Medulla oblongata (tissue), 1 donor: Measurements from ENCODE around the gene UEVLD.

Experiments
- DNase-seq: peaks from one replicate; pipeline ENCODE4 v3.0.0-alpha.2; 2015; ENCODE audit errors: extremely low spot score

UEVLD gene

DNA sequence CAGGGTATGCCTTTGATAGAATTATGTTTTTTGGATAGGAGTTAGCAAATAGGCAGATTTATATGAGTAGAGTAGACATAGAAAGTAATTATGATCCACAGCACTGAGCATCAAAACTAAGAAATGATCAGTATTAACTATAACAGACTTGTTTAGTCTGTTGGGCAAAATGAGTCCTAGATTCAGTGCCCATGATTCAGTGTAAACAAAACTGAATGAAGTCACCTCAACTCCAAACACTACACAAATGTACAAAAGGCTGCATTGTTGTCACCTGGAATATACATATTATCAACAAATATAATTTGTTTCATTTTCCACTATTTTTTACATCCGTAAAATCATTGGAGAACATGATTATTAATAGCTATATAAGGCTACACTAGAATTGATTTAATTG is 6.7 kb downstream of the UEVLD start:
- DNase-seq: no peak

DNA sequence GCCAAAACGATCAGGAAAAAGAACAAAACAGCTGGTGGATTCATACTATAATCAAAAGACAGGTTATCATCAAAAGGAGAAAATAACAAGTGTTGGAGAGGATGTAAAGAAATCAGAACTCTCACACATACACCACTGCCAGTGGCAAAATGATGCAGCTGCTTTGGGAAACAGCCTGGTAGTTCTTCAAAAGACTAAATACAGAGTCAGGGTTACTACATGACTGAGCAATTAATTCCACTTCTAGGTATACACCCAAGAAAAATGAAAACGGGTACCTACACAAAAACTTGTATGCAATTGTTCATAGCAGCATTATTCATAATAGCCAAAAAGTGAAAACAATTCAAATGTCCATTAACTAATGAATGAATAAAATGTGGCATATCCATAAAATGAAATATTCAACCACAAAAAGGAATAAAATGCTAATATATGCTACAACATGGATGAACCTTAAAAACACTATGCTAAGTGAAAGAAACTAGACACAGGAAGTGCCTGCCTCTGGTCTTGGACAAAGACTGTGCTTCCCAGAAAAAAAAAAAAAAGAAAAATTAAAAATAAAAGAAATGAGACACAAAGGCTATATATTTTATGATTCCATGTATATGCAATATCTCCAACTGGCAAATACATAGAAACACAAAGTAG is 8.3 kb downstream of the UEVLD start:
- no peak for DNase-seq

DNA sequence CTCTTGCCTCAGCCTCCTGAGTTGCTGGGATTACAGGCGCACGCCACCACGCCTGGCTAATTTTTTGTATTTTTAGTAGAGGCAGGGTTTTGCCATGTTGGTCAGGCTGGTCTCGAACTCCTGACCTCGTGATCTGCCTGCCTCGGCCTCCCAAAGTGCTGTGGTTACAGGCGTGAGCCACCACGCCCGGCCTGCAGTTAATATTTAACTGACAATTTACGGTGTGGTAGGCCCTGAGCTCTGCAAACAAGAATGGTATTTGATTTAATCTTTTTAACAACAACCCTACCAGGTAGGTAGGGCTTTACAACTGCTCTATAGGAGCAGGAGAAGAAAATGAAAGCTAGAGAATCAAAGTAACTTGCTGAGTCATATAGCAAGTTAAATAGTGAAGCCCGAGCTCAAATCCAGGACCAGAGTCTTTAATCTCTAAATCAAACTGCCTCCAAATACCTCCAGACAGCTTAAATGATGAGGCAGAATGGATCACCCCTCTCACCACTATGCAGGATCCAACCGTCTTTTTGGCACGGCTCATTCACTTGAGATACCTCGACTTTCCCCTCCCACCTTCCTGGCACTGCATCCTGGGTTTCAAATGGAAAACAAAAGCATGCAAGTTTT is 9.4 kb downstream of the UEVLD start:
- DNase-seq: no peak

DNA sequence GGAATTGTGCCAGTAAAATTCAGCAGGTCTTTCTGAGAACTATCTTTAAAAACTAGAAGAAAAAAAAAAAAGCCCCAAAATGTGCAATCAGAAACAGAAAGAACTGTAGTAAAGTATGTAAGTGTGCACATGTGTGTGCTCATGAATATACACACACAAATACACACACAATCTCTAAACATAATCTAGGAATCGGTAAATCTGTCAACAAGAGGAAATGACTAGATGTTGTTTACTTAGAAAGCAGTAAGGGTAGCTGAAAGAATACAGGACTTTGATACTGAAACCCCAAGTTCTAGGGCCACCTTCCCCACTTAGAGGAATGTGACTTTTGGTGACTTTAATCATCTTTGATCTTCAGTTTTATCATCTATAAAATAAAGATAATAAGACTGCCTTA is 13.2 kb downstream of the UEVLD start:
- DNase-seq: no peak

DNA sequence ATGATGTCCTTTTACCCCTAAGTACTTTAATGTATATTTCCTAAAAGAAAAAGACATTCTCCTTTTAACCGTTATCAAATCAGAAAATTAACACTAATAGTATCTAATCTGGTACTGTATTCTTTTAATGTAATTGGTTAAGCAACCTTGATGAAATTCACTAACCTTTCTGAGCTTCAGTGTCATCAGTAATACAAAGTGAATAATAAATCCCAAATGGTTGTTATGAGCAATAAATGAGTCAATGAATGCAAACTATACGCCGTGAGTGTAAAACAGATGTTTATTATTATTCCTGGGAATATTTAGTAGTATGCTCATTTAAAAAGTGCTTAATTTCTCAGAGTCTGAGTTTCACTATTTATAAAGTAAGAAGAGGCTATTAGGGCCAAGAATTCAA is 21.5 kb downstream of the UEVLD start:
- no peak for DNase-seq

DNA sequence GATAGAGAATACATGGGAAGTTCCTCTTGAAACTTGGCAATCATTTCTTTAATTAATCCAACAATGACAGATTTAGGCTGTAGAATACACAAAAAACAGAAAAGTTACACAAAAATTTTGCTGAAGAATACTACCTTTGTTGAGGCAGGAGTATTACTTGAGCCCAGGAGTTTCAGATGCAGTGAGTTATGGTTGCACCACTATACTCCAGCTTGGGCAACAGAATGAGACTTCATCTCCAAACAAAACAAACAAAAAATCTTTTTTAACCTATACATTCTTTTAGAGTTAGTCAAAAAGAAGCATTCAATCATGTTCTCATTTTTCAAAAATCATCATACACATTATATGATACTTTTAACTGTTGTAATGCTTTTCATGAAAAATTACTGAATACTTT is 22.1 kb downstream of the UEVLD start:
- no peak for DNase-seq

DNA sequence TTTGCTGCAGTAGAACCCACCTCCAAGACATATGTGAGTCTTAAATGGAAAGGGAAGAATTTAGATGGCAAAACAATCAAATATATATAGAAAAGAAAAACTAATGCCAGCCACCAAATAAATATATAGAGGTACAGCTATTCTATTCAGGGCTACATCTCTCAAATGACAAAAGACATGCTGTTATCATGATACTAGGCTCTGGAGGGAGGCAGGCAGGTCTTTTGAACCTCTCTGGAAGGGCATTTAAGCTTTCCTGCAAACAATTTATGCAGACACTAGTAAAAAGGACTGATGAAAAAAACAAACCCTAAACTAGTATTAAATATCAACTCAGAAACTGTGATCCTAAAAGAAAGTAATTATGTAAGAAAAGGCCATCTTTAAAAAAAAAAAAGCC is 24.4 kb downstream of the UEVLD start:
- DNase-seq: no peak

DNA sequence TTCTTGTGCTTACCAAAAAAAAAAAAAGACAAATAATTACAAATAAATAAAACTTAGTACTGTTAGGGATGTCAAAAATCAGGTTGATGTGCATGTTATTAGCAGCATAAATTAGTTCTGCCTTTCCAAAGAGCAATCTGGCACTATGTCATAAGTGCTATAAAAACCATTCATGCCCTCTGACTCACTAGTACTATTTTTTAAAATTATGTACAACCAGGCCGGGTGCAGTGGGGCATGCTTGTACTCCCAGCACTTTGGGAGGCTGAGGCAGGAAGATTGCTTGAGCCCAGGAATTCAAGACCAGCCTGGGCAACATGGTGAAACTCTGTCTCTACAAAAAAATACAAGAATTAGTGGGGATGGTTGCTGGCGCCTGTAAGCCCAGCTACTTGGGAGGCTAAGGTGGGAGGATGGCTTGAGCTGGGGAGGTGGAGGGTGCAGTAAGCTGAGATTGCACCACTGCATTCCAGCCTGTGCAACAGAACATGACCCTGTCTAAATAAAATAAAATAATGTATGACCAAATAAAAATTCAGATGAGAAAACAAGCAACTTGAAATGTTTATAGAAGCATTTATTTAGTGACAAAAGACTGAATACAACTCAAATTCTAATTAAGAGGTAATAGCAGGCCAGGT is 25.3 kb downstream of the UEVLD start:
- no peak for DNase-seq

DNA sequence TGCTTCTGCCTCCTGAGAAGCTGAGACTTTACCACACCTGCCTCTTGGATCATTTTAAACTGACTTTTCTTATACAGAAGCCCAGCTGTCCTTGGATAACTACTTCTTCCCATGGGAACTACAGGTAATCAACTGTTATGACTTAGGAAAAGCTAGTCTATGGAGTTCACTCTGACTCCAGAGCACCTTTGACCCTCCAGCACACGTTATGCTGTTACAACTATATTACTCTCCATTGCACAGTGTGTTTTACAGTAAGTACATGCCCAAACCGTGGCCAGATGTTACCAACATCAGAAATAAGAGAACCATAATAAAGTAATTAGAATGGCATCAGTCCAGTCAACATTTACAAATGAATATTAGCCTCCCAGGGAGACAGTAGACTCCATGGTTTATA is 40.5 kb downstream of the UEVLD start:
- no peak for DNase-seq

DNA sequence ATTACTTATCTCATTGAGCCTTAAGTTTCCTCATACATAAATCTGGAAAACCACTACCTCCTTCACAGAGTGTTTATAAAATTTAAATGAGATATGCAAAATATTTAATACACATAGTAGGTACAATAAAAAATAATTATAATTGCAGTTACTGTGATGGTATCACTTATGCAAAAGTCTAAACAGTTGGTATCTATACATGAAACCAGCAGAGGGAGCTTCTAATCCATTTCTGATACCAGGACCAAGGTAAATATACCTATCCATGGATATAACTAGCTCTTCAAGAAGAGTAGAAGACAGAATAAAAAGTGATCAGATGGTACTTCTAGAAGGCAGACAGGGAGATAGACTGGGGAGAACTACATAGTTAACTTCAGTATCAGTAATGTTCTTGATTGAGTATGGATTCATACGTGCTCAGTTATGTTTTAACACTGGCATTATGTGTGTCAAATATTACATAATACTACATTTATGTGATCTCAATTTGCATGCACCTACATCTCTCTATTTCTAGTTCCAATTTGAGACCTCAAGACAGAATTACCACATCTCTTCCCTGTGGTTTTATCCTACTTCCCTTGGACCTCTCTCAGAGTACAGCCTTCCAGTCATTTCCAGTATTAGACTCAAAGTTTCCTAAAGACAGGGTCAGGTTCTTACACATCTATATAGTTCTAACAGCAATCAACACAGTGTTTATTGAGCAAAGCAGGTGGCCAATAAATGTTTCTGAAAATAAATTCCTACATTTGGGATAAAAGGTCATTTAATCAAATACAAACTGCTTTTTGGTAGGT is 48.1 kb downstream of the UEVLD start:
- no peak for DNase-seq

DNA sequence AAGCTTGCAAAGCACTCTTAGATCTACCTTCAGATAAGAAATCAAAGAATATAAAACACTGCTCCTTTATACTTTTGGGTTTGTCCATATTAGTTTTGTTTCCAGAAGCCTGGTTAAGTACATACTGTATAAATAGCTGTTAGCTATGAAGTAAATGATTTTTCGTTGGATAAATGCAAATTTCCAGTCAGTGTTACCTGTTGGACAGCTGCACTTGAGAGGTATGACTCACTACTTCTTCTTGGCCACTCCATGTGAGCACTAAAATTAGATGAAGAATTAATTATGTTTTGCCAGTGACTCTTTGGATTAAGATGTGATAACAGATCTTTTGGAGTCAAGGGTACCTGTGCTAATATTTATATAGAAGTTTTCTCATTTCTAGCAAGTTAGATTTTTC is 52.3 kb downstream of the UEVLD start:
- DNase-seq: no peak

DNA sequence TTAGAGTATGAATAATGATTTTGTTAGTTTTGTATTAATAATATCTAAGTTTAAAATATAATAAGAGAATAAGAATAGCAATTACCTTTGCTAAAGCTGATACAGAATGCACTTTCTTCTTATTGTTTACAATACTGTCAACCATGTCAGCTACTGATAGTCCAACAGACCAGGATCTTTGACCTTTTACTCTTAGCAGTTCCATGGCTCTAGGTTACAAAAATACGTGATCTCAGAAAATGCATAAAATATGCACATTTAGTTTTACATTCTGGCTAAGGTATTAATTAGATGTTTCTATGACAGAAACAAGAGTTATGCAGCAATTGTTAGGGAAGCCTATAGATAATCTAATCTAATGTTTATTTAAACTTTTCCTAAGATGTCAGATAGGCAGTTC is 54.3 kb downstream of the UEVLD start:
- no peak for DNase-seq

DNA sequence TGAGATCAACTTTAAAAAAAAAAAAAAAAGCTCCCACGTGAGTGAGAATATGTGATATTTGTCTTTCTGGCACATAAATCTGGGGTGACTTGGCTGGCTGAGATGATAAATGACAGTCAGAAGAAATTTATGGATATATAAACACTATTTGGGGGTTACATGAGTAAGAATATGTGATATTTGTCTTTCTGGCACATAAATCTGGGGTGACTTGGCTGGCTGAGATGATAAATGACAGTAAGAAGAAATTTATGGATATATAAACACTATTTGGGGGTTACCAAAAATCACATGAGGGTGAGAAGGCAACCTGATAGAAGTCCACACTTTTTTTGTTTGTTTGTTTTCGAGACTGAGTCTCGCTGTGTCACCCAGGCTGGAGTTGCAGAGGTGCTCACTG is 55.2 kb downstream of the UEVLD start:
- DNase-seq: no peak

DNA sequence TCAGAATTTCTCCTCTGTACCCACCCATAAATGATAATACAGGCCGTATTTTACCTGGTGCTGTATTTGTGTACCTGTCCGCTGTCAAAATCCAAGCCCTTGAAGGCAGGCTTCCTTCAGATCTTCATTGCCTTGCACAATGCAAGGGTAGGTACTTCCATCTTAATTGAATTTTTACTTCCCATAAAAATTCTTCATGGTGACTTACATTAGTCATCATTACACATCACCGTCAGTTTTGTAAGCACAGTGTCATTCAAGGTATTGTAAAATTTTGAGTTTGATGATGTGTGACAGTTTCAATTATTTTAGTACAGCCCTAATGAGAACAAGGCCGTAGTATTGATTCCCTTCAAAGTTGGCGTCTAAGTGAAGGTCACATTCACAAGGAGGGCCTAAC is 61.0 kb downstream of the UEVLD start:
- DNase-seq: no peak

DNA sequence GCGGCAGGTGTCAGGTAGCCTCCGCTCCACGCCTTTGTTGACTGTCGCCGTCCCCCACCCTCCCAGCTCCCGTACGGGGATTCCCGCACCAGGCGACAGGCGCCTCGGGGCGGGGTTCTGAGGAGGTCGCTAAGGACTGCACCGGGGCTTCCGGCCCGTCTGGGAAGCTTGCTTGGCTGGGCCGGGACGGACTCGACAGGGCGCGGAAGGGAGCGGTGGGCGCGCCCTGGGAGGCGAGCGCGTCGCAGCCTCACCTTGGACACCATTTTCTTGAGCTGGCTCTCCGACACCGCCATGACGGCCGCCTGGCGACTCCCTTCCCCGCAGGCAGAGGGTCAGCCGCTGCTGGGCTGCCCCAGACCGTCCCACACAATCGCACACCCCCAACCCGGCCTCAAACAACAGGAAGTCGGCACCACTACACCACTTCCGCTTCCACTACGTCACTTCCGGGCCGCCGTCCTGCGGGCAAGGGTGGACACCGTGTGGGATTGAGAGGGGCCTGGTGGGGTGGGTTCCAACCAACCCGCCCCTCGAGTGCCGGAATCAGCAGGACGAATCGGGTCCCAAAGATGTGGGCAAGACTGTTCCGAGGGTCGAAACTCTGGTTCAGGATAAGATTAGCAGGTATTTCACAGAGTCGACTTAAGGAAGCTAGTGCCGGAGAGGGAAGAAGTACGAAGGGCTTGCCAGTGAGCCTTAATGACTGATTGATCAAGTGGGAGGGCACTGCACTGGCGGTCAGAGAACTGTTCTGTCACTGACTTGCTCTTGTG is 61.8 kb downstream of the UEVLD start, which contains the start of gene TSG101:
Gene TSG101, minus strand, starts transcription at position 422 of the 776 bp plus-strand sequence. Its CDS starts 126 bp downstream, at position 296.
- peak; percentile 97 for DNase-seq

DNA sequence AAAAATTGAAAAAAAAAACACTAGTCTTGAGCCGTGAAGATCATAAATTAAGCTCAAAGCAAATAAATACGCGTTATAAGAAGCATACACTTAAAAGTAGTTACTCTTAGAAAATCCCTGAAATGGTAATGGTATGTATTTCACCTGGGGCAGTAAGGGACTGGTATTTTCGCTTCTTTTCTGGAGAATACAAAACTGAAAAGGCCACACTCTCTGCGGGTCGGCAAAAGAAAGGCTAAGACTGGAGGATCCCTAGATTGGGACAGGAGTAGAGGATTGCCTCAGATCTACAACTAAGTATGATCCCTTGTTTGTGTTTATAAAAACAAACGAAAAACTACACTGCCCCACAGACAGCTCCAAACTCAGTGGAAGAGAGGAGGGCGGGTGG is 62.4 kb downstream of the UEVLD start:
- peak; percentile 14 for DNase-seq

DNA sequence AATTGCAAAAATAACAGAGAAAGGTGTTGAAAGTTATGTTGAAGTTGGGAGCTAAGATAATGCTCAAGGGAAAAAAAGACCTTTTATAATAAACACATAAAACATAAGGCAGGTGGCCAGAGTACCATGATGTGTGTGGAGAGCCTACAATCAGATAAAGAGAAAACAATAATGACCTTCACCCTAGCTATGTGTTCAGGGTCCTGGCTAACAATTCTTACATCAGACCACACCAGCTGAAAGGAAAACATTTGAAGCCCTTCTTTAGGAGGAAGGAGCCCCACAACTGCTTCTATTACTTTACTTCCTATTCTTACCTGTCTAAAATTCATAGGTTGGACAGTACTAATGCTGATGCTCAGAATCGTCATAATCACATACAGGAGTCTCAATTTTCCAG is 64.3 kb downstream of the UEVLD start:
- no peak for DNase-seq

DNA sequence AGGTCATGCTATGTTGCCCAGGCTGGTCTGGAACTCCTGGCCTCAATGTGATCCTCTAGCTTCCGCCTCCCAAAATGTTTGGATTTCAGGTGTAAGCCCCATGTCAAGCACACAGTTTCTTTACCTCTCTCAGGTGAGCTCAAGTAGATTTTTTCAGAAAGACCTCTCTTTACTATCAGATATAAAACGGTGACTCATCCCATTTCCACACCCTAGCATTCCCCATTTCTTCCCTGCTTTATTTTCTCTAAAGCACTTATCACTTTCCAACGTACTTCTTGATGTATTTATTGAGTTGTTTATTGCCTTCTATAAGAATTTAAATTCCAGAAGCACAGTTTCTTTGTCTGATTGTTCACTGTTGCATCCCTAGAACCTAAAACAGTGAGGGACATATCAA is 65.5 kb downstream of the UEVLD start:
- no peak for DNase-seq

DNA sequence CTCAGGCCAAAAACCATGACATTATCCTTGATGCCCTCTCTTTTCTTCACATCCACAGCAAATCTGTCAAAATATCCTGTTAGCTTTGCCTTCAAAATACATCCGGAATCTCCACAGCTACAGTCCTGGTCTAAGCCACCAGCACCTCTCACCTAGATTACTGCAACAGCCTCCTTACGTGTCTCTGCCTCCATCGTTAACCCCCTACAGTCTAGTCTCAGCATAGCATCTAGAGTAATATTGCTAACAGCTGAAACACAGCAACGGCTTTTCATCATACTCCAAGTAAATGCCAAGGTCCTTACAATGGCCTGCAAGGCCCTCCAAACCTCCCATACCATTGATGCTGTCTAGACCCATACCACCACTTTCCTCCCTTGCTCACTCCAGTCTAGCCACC is 66.1 kb downstream of the UEVLD start:
- no peak for DNase-seq

DNA sequence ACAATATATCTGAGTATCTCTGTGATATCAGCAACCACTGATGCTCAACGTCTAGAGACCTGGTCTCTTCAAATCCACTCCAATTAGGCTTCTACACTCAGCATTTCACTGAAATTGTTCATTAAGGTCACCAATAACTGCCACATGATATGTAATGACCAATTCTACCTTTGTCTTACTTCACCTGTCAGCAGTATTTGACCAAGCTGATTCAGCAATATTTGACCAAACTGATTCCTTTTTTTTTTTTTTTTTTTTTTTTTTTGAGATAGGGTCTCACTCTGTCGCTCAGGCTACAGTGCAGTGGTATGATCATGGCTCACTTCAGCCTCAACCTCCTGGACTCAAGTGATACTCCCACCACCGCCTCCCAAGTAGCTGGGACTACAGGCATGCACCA is 67.4 kb downstream of the UEVLD start:
- DNase-seq: no peak

DNA sequence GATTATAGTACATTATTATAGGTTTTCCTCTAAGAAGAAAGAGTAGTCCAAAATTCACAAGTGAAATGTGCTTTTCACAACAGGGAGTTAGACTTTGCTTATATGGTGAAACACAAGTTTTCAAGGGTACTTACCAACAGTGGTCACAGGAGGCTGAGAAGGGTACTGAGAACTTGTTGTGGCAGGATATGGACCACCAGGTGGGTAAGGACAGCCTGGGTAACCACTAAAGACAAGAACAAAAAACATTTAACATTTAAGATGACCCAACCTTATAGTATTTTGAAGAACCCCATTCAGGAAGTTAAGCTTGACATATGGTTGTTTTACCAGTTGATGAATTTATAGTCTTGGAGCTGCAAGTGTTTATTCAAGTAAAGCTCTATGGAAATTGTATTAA is 86.2 kb downstream of the UEVLD start:
- no peak for DNase-seq

DNA sequence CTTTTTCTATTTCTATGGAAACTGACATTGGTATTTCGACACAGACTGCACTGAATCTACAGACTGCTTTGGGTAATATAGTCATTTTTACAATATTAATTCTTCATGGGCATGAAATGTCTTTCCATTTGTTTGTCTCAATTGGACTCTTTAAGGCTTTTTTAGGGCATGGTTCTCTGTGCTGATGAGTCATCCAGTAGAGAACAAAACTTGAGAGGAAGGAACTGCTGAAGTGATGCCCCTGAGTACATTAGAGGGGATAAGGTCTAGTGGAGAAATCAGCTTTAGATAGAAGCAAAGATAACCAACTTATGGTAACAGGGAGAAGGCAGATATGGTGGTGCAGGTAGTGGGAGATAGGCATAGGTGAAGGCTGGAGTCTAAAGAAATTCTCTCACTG is 86.9 kb downstream of the UEVLD start:
- DNase-seq: no peak
